ENCODE measurements around the gene GP2. TPM values are rescaled to one million over a fixed set of nuclear protein-coding genes. Genes with fewer than 3 reads are reported as not detected.
"Not testable (repeated sequence)": the region's sequence is repeated elsewhere in the genome, so short reads cannot be mapped to it uniquely, and the experiment has no call there.

The GP2 gene
- polyA plus RNA-seq, 6 donors from 2014 or later: not detected

- Mint-ChIP-seq H3K4me3 (no peak overlapping the region), H3K27me3 (peaks cover 11 to 17% (median 12%) of the 10 kb centered on the region in 3 donors), H3K36me3 (no peaks in the 10 kb centered on the region), H3K9me3 (peaks cover 0 to 5% (median 0%) of the 10 kb centered on the region in 7 donors), H3K27ac (no peak overlapping the region), H3K4me1 (no peaks in the 10 kb centered on the region)
- ATAC-seq (ENCODE audit: low read depth in 2 of 2): no peak
- DNase-seq: no peak
These were observed 6.7 kb downstream of the GP2 start for GRCh38 chr16:20320592-20320991.

GRCh38 chr16:20320178-20320577 lies 7.1 kb downstream of the GP2 start:
- DNase-seq (no peak), ATAC-seq (ENCODE audit: low read depth in 2 of 2) (no peak)
- H3K27ac Mint-ChIP-seq: no peak overlapping the region
- H3K27me3 Mint-ChIP-seq: peaks cover 11 to 17% (median 15%) of the 10 kb centered on the region in 3 donors
- H3K9me3 Mint-ChIP-seq: peaks cover 0 to 5% (median 0%) of the 10 kb centered on the region in 7 donors
- H3K4me1 Mint-ChIP-seq: no peaks in the 10 kb centered on the region
- no peaks in the 10 kb centered on the region for H3K36me3 Mint-ChIP-seq
- no peak overlapping the region for H3K4me3 Mint-ChIP-seq

GRCh38 chr16:20319406-20319805 lies 7.9 kb downstream of the GP2 start:
- Mint-ChIP-seq H3K9me3 (peaks cover 0 to 5% (median 0%) of the 10 kb centered on the region in 7 donors), H3K27ac (peak overlapping the region in 1 of 6 donors; percentile 56), H3K27me3 (peaks cover 11 to 17% (median 15%) of the 10 kb centered on the region in 3 donors), H3K4me3 (no peak overlapping the region), H3K36me3 (no peaks in the 10 kb centered on the region), H3K4me1 (no peaks in the 10 kb centered on the region)
- ATAC-seq (ENCODE audit: low read depth in 2 of 2): no peak
- no peak for DNase-seq

- no peaks in the 10 kb centered on the region for H3K4me1 Mint-ChIP-seq
- no peak for DNase-seq
- H3K27ac Mint-ChIP-seq: no peak overlapping the region
- peaks cover 0 to 5% (median 0%) of the 10 kb centered on the region in 7 donors for H3K9me3 Mint-ChIP-seq
- no peak overlapping the region for H3K4me3 Mint-ChIP-seq
- ATAC-seq (ENCODE audit: low read depth in 2 of 2): no peak
- peaks cover 11 to 17% (median 17%) of the 10 kb centered on the region in 3 donors for H3K27me3 Mint-ChIP-seq
- H3K36me3 Mint-ChIP-seq: no peaks in the 10 kb centered on the region
These were observed 8.9 kb downstream of the GP2 start for GRCh38 chr16:20318437-20318836.

- ATAC-seq (ENCODE audit: low read depth in 2 of 2): no peak
- no peak for DNase-seq
- H3K27me3 Mint-ChIP-seq: peaks cover 15 to 20% (median 17%) of the 10 kb centered on the region in 3 donors
- no peak overlapping the region for H3K4me3 Mint-ChIP-seq
- H3K36me3 Mint-ChIP-seq: no peaks in the 10 kb centered on the region
- peak overlapping the region in 1 of 6 donors; percentile 79 for H3K27ac Mint-ChIP-seq
- peaks cover 0 to 5% (median 0%) of the 10 kb centered on the region in 7 donors for H3K9me3 Mint-ChIP-seq
- no peaks in the 10 kb centered on the region for H3K4me1 Mint-ChIP-seq
These were observed 9.3 kb downstream of the GP2 start for GRCh38 chr16:20318006-20318405.

- no peak overlapping the region for H3K27ac Mint-ChIP-seq
- no peak for ATAC-seq (ENCODE audit: low read depth in 2 of 2)
These were observed 10.2 kb downstream of the GP2 start for GRCh38 chr16:20317117-20317516.

DNA sequence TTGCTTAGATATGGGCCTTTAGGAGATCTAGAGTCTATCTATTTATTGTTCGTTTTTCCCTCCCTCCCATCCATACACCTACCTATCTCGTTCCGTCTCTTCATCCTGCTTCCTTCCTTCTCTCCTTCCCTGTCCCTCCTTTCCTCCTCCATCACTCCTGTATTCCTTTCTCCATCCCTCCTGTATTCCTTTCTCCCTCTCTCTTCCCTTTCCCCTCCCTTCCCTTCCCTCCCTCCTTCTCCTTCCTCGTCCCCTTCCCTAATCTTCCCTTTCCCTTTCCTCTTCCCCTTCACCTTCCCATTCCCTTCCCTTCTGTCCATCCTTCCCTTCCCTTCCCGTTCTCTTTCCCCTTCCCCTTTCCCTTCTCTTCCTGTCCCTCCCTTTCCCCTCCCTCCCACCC lies 10.6 kb downstream of the GP2 start:
- H3K27me3 Mint-ChIP-seq: peaks cover 15 to 20% (median 16%) of the 10 kb centered on the region in 3 donors
- no peaks in the 10 kb centered on the region for H3K4me1 Mint-ChIP-seq
- no peak overlapping the region for H3K4me3 Mint-ChIP-seq
- no peak for DNase-seq
- ATAC-seq (ENCODE audit: low read depth in 2 of 2): no peak
- H3K9me3 Mint-ChIP-seq: peaks cover 0 to 5% (median 0%) of the 10 kb centered on the region in 7 donors
- no peaks in the 10 kb centered on the region for H3K36me3 Mint-ChIP-seq
- no peak overlapping the region for H3K27ac Mint-ChIP-seq

More at GRCh38 chr16:20317117-20317516, 10.2 kb downstream of the GP2 start:
- Mint-ChIP-seq H3K36me3 (no peaks in the 10 kb centered on the region), H3K27me3 (peaks cover 15 to 20% (median 17%) of the 10 kb centered on the region in 3 donors), H3K9me3 (peaks cover 0 to 5% (median 0%) of the 10 kb centered on the region in 7 donors), H3K4me1 (no peaks in the 10 kb centered on the region), H3K4me3 (no peak overlapping the region)
- DNase-seq: no peak

DNA sequence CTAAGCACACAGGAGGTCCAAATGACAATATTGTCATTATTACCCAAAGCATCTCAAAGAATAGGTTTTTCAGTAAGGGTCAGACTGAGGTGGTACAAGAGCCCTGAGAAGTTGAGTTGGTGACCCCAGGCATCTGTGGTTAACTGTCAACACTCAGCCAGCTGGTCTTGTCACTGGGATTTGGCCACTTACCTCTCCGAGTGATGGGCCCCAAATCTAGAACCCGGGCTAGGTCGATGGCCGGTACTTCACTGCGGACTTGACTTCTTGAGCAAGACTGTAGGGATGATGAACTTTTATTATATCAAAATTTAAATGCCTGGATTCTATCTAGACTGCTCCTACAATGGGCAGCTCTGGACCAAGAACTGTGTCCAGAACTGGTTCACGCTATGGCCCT lies 11.5 kb downstream of the GP2 start:
- Mint-ChIP-seq H3K27me3 (peaks cover 9 to 15% (median 15%) of the 10 kb centered on the region in 3 donors), H3K9me3 (peaks cover 0 to 5% (median 0%) of the 10 kb centered on the region in 7 donors), H3K36me3 (no peaks in the 10 kb centered on the region), H3K4me1 (no peaks in the 10 kb centered on the region), H3K27ac (no peak overlapping the region), H3K4me3 (no peak overlapping the region)
- ATAC-seq (ENCODE audit: low read depth in 2 of 2) (no peak), DNase-seq (no peak)

GRCh38 chr16:20314575-20314974 lies 12.7 kb downstream of the GP2 start:
- Mint-ChIP-seq H3K36me3 (no peaks in the 10 kb centered on the region), H3K27ac (no peak overlapping the region), H3K9me3 (peaks cover 0 to 5% (median 0%) of the 10 kb centered on the region in 7 donors), H3K4me3 (no peak overlapping the region), H3K27me3 (peaks cover 9 to 15% (median 14%) of the 10 kb centered on the region in 3 donors), H3K4me1 (no peaks in the 10 kb centered on the region)
- no peak for ATAC-seq (ENCODE audit: low read depth in 2 of 2)
- DNase-seq: no peak

DNA sequence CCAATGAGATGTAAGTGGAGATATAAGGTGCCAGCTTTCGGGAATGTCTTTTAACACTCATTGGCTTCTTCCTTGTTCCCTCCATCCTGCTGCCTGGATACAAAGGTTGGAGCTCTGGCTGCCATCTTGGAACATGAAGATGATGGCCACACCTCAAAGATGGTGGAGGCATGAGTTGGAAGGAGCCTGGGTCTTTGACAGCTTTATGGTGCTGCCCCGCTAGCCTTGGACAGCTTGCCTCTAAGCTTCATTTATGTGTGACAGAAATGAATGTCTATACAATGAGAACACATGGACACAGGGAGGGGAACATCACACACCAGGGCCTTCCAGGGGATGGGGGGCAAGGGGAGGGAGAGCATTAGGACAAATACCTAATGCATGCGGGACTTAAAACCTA lies 13.6 kb downstream of the GP2 start:
- Mint-ChIP-seq H3K27ac (no peak overlapping the region), H3K9me3 (no peaks in the 10 kb centered on the region), H3K4me1 (no peaks in the 10 kb centered on the region), H3K27me3 (peaks cover 9 to 10% (median 9%) of the 10 kb centered on the region in 3 donors), H3K36me3 (no peaks in the 10 kb centered on the region), H3K4me3 (no peak overlapping the region)
- no peak for ATAC-seq (ENCODE audit: low read depth in 2 of 2)
- no peak for DNase-seq

DNA sequence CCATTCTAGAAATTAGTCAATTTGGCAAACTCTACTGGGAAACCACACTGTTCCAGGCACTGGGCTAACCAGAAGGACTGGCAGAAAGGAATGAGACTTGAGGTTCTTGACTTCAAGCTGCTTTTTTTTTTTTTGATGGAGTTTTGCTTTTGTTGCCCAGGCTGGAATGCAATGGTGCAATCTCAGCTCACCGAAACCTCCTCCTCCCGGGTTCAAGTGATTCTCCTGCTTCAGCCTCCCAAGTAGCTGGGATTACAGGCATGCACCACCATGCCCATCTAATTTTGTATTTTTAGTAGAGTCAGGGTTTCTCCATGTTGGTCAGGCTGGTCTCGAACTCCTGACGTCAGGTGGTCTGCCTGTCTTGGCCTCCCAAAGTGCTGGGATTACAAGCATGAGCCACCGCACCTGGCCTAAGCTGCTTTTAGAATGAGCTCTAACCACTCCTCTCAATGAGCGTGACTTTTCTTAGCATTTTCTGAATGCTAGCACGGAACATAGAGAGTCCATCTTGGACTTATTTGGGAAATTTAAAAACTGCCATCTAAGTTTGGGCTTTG lies 14.7 kb downstream of the GP2 start:
- not testable (repeated sequence) for ATAC-seq (ENCODE audit: low read depth in 2 of 2); H3K36me3 Mint-ChIP-seq; H3K4me3 Mint-ChIP-seq; H3K4me1 Mint-ChIP-seq; H3K27ac Mint-ChIP-seq; DNase-seq; H3K9me3 Mint-ChIP-seq
- H3K27me3 Mint-ChIP-seq: peaks cover 9 to 15% (median 10%) of the 10 kb centered on the region in 3 donors

GRCh38 chr16:20311548-20311947 lies 15.8 kb downstream of the GP2 start:
- no peaks in the 10 kb centered on the region for H3K9me3 Mint-ChIP-seq
- peaks cover 9% of the 10 kb centered on the region in 3 donors for H3K27me3 Mint-ChIP-seq
- no peak overlapping the region for H3K4me3 Mint-ChIP-seq
- H3K27ac Mint-ChIP-seq: no peak overlapping the region
- no peak for ATAC-seq (ENCODE audit: low read depth in 2 of 2)
- DNase-seq: no peak
- no peaks in the 10 kb centered on the region for H3K36me3 Mint-ChIP-seq
- no peaks in the 10 kb centered on the region for H3K4me1 Mint-ChIP-seq

DNA sequence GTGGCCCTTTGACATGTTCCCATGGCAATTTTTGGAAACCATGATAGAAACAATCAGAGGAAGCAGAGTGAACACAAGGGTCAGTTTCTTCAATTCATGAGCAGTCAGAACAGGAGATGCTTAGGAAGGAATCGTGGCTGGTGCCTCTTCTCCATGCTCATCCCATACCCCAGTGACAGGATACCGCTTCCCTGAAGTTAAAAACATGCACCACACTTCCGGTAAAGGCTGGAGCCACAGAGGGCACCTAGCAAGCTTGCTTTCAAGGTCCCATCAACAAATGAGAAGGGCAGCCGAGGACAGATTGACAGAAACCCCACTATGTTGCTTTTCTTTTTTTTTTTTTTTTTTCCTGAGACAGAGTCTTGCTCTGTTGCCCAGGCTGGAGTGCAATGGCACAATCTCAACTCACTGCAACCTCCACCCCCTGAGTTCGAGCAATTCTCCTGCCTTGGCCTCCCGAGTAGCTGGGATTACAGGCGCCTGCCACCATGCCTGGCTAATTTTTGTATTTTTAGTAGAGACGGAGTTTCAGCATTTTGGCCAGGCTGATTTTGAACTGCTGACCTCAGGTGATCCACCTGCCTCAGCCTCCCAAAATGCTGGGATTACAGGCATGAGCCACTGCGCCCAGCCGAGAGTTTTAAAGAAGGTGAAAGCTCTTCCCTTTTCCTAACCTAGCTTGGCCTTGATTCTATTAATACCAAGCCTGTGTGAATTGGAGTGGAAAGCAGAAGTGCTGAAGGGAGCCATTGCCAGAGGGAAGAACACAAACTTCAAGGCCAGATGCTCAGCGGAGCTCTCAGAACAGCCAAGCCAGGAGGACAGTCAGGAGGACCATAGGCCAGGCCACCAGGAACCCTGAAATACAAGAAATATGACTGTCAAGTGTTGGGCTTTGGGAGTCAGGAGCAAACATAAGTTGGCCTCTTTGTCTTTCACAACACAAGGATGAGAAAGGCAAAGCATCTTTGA lies 16.6 kb downstream of the GP2 start:
- Mint-ChIP-seq H3K4me3 (no peak overlapping the region), H3K27ac (no peak overlapping the region), H3K36me3 (no peaks in the 10 kb centered on the region), H3K4me1 (no peaks in the 10 kb centered on the region), H3K27me3 (peaks cover 9 to 12% (median 11%) of the 10 kb centered on the region in 3 donors), H3K9me3 (no peaks in the 10 kb centered on the region)
- DNase-seq (no peak), ATAC-seq (ENCODE audit: low read depth in 2 of 2) (no peak)

DNA sequence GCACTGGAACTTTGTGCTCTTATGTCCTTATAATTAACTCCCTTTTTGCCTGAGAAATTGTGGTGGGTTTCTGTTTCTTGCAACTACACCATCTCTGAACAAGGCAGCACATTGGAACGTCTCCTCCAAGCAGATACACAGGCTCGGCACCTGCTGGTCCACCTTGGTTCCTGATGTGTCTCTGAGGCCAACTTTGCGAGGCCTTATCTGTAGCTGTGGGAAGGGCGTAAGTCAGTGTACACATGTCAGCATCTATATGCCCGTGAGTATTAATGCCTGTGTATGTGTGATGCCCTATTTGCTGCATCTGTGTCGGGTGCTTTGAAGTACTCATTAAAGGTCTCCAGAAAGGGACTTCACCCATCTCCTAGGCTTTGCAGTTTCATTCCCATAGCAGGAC lies 17.5 kb downstream of the GP2 start:
- ATAC-seq (ENCODE audit: low read depth in 2 of 2): no peak
- no peak for DNase-seq
- no peaks in the 10 kb centered on the region for H3K4me1 Mint-ChIP-seq
- no peak overlapping the region for H3K4me3 Mint-ChIP-seq
- H3K27me3 Mint-ChIP-seq: peaks cover 9 to 17% (median 12%) of the 10 kb centered on the region in 3 donors
- no peaks in the 10 kb centered on the region for H3K36me3 Mint-ChIP-seq
- H3K27ac Mint-ChIP-seq: no peak overlapping the region
- no peaks in the 10 kb centered on the region for H3K9me3 Mint-ChIP-seq
